SW480 (cell line): ENCODE measurements around the gene JCAD.

Experiments
- DNase-seq: peaks from one replicate; pipeline ENCODE4 v3.0.0-alpha.2; 2016; ENCODE audit warnings: low spot score

The JCAD gene

GRCh38 chr10:30074090-30074489 is 14.7 kb upstream of the JCAD start:
- no peak for DNase-seq

DNA sequence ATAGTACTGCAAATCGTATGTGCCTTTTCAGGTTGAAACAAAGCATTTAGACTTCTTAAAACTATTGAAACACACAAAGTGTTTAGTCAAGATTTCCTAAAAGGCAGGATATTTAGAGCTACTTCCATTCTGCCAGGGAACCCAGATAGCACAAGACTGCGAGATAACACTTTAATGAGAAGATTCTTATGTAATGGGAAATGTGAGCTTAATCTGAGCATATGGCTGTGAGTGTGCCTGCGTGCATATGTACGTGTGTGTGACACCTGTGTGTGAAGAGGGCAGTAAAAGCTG is 14.3 kb upstream of the JCAD start:
- DNase-seq = no peak

DNA sequence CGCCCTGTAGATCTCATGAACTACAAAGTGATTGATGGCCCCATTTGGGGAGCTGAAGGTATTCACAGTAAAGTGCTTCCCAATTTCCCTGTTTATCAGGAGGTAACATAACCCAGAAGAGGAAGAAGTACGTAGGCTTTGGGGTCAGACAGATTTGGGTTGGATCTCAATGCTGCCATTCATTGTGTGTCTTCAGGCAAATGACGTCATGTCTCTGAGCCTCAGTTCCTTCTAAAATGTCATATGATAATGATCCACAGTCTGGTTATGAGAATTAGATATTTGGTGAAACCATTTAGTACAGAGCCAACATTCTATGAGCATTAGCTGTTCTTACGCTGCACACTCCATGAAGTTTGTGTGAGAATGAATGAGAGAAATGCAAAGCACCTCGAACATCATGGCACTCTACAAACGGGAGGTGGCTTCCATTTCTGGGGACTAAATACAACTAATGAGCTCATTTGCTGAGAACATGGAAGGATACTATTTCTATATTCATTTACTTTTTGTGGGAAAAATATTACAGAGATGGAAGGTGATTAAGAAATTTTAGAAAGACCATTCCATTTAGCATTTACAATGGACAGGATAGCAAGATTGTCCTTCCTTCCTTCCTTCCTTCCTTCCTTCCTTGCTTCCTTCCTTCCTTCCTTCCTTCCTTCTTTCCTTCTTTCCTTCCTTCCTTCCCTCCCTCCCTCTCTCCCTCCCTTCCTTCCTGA is 13.8 kb upstream of the JCAD start:
- no peak for DNase-seq

DNA sequence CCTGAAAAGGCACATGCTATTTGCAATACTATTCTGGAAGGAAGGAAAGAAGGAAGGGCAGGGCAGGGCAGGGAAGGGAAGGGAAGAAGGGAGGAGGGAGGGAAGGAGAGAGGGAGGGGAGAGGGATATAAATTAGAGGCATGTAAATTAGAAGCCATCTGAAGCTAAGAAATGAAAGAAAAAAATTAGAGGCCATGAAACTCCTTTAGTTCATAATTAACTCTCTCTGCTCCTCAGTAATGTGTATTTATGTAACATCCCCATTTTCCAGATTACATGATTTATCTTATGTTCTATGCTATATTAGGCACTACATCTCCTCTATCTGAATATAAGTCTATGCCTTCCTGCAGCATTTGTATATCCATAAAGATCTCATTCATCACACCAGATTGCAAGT is 12.7 kb upstream of the JCAD start:
- DNase-seq = no peak

GRCh38 chr10:30070001-30070685 is 10.8 kb upstream of the JCAD start:
- no peak for DNase-seq

DNA sequence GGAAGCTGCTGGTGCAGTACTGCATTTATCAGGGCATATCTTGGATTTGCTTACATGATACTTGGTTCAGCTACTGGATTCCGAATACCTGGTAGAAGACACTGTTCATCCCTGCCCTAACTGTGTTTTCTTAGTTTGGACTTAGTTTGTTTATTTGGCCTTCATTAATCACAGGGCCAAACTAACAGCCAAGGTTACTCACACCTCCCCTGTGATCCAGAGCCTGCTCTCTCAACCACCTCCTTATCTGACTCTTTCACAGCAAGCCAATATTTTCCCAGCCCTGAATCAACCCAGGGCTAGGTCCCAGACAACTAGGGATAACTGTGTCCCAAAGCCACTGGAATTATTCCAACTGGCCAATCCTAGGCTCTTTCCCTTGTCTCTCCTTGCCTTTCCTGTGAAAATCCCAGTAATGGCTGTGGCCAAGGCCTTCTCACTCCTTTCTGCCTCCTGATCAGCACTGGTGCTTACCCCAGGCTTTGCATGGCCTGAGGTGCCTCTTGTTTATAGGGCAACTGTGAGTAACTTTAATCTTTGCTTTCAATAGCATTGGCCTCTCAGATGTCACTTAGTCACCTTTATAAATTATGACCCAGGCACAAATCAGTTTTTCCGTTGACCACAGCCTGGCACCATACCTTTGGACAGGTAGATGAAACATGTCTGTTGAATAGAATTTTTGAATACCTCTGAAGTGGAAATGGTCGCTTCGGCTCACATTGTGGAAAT is 9.3 kb upstream of the JCAD start:
- DNase-seq = no peak

DNA sequence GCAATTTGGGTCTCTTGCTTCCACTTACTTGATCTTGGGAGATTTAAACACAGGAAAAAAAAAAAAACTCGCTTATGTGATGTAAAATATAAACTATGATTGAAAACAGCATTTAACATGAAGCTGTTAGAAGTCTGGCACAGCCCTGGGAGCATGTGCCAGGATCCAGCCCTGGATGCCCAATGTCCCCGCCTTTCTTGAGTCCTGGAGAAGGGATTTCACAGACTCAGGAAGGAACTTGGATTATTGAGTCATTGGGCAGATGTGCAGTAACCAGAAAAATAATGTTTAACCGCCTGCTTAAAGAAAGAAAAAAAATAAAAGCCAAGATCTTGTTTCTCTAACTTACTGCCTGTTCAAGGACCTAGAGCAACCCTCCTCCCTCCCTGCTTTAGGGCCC is 3.7 kb upstream of the JCAD start:
- DNase-seq = no peak

- DNase-seq = no peak
Observed at GRCh38 chr10:30062582-30062981, 3.2 kb upstream of the JCAD start.

DNA sequence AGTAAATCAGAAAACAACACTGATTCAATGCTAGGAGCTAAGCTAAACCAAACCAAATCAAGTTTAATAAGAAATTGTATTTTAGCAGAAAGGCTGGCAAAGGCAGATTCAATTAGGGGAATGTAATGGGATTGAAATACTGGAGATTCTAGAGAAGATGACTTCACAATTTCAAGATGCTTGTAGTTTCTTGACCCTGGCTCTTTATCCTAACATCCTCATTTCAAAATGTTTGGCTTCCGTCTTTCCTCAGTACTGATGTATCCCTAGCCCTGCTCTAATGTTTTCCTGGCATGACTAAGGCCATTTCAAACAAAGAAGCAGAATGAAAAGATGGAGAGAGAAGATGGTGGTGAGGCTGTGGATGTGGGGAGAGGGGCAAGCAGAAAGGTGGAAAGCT is 2.7 kb upstream of the JCAD start:
- no peak for DNase-seq

GRCh38 chr10:30058570-30059132 is 735 bp downstream of the JCAD start:
- DNase-seq = no peak

DNA sequence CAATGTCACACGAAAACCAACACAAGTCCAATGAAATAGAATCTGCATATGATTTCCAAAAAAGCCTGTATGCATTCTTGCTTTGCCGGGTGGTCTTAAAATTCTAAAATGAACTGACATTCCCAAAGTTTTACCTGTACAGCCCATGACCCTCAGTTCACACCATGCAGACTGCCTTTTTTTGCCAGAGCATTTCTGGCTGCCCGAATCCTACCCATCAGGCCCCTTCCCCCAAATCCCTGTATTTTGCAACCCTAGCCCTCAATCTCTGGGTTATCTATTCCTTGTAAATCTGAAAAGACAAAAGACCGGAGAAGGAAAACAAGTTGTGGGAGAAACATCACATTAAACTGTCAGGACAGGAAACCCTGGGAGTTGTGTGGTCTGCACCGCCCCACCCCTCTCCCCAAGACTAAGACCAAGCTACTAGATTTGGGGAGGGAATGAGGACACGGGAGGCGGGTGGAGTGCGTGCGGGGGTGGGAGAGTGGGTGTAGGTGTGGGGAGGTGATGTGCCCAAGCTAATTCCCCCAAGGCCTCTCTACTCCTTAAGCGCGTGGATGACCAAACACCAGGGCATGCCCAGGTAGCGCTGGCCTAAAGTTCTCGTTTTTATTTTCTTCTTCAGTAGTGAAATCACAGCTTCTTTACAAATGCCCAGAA is 1.4 kb downstream of the JCAD start:
- no peak for DNase-seq

GRCh38 chr10:30057421-30057841 is 2.0 kb downstream of the JCAD start:
- DNase-seq = no peak

DNA sequence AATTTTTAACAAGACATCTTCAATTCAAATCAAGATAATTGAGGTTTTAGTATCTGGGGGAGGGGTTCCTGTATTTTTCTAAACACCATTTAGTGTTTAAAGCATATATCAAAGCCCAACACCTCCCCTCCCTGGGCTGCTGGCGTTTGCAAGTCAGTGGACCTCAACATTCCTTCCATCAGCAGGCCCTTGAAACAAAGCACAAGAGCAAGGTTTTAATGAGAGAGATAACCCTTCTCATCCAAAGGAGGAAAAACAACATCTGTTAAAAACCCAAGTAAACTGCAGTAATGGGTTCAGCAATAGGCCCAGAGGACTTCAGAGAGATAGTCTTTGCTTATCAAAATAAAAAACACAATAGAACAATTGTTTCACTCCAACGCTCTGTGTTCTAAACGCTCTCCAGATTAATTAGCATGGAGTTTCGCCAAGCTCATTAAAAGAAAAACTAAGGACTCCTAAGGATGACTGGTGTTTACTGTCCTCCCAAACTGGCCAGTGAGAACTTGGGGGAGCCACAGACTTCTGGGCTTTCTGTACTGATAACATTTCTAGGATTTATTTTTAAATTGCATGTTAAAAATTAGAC is 2.5 kb downstream of the JCAD start:
- DNase-seq = no peak

DNA sequence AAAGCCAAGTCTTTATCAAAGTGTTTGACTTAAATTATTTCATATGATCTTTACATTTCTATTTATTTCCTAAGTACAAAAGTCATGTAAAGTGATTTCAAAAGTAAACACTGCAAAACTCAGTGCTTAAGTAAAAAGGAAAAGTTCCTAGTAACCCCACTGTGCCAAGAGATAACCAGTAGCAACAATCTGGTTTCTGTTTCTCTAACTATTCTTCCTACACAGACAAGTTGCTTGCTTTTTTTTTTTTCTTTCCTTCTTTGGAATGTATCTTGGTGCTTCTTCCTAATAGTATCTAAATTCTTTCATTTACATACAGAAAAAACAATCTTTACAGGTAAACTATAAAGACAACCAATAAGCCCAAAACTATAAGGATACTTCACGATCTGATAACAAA is 3.1 kb downstream of the JCAD start:
- no peak for DNase-seq

GRCh38 chr10:30055226-30055662 is 4.1 kb downstream of the JCAD start:
- no peak for DNase-seq

DNA sequence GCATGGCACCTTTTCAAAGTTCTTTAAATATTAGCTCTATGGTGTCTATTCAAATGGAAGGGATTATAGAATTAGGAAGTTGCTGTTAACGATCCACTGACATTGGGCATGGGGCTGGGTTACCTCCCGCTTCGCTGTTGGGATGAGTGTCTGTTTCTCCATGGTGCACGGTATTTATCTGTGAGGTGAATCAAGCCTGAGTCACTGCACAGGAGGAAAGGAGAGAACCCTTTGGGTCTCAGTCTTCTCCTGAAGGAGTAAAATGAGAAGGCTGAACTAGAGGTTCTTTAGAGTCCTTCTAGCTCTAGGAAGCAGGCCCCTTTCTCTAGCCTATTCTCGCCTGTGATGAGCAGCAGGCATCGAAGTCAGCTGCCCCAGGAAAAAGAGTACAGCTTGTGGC is 7.3 kb downstream of the JCAD start:
- no peak for DNase-seq

- no peak for DNase-seq
Observed at GRCh38 chr10:30051220-30051619, 8.2 kb downstream of the JCAD start.

GRCh38 chr10:30050411-30050810 is 9.0 kb downstream of the JCAD start:
- DNase-seq = no peak

- no peak for DNase-seq
Observed at GRCh38 chr10:30048768-30049517, 10.4 kb downstream of the JCAD start.

GRCh38 chr10:30047924-30048531 is 11.4 kb downstream of the JCAD start:
- DNase-seq = no peak

DNA sequence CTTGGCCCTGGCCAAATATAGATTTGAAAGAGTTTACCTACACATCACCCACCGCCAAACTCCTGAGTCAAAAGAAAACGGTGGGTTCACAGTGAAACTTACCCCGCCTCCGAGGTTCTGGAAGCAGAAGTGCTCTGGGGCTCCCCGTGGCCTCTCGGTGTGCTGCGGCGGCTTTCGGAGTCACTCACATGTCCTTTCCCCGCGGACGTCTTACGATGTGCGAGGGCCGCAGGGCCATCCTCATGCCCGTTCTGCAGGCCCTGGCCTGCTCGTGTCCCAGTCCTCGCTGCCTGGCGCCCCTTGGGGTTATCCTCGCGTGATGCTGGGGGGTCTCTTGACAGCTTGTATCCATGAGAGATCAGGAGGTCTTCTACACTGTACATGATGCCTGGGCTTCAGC is 12.0 kb downstream of the JCAD start:
- DNase-seq = no peak
